ENCODE results near the gene DTX4.

GRCh38 chr11:59196777-59197176 lies 24.8 kb downstream of the DTX4 start:
- TF ChIP-seq CTCF (IDR thresholded peaks at IDR 0.05) = no peak
- TF ChIP-seq POLR2A (IDR thresholded peaks at IDR 0.05) = no peak
- TF ChIP-seq EP300 (IDR thresholded peaks at IDR 0.05) = no peak
- no peak for TF ChIP-seq POLR2AphosphoS5 (IDR thresholded peaks at IDR 0.05)
